Medulla oblongata (tissue), 1 donor: Measurements from ENCODE around the gene PHLPP1.
"Not testable (repeated sequence)": the region's sequence is repeated elsewhere in the genome, so short reads cannot be mapped to it uniquely, and the experiment has no call there.

Experiments
- DNase-seq: peaks from one replicate; pipeline ENCODE4 v3.0.0-alpha.2; 2015; ENCODE audit errors: extremely low spot score

PHLPP1 gene

DNA sequence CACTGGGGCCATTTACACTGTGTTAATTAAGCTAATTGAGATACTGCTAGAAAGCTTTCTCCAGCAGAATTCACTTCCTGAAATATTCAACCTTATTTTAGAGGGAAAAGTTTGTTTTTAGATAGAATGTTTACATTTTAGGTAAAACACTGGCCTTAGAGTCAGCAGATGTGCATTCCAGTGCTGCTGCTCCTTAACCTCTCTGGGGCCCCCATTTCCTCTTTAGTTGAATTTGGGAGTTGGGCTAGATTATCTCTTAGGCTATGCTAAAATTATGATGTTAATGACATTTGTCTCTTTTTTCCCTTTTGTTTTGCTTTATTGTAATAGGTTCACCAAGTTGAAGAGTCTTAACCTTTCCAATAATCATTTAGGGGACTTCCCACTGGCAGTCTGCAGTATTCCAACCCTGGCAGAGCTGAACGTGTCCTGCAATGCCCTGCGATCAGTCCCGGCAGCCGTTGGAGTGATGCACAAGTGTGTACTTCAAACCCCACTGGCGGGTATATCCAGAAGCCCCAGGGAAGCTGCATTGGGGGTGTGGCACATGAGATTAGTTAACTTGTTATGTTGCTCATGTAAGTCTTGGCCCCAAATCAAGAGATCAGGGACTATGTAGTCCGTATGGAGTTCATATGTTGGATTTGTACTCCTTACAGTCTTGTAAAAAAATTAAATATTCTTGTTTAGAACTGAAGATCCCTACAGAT is 179.5 kb downstream of the PHLPP1 start:
- DNase-seq, result no peak

DNA sequence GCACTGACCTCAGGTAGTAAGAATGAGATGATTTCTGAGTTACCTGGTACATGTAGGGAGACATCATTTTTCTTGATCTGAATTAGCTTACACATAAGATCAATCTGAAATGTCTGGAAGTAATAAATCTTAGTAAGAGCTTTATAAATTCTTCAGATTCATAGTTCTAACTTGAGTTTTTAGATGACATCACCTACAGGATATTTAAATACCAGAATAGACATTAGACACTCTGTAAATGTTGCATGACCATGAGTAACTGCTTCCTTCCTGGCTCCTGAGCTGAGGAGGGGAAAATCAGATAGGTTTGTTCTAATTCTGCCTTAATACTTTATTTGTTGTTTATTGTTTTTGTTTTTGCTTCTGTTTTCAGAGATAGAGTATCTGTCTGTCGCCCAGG is 181.8 kb downstream of the PHLPP1 start:
- DNase-seq, result no peak

DNA sequence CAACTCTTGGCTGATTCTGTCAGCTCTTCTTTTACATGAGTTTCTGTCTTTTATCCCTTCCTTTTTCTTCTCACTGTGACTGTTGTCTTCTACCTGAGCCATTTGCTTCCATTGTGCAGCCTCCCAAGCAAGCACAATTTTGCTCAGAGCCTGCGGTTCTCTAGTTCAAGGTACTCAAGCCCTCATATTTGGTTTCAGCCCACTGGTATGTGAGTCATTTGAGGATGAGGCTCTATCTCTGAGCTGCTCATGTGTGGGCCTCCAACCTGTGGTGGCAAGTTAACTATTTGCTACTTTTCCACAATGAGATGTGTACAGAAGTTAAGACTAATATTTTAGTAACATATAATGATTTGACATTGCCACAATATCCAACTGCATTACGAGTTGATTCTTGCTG is 183.0 kb downstream of the PHLPP1 start:
- no peak for DNase-seq

DNA sequence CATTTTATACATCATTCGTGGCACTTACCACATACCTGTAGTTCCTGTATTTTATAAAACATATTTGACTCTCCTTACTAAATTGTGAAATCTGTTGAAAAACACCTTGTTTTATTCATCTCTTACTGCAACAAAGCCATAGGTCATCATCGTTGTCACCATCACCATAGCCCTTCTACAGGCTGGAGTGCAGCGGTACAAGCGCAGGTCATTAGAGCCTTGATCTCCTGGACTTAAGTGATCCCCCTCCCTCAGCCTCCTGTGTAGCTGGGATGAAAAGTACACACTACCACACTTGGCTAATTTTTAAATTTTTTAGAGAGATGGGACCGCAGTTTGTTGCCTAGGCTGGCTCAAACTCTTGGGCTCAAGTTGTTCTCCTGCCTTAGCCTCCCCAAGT is 184.2 kb downstream of the PHLPP1 start:
- no peak for DNase-seq

DNA sequence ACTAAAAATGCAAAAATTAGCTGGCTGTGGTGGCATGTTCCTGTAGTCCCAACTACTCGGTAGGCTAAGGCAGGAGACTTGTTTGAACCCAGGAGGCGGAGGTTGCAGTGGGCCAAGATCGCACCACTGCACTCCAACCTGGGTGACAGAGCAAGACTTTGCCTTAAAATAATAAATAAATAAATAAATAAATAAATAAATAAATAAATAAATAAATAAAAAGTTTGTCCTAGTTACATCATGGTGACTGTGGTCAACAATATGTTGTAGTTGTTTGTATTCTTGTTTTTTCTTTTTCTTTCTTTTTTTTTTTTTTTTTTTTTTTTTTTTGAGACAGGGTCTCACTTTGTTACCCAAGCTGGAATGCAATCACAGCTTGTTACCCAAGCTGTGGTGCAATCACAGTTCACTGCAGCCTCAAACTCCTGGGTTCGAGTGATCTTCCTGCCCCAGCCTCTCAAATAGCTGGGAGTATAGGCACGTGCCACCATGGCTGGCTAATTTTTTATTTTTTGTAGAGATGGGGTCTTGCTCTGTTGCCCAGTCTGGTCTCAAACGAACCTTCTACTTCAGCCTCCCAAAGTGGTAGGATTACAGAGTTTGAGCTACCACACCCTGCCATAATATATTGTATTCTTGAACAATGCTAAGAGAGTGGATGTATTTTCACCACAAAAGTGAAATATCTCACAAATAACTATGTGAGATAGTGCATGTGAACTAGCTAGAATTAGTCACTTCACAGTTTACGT is 185.0 kb downstream of the PHLPP1 start:
- no peak for DNase-seq

DNA sequence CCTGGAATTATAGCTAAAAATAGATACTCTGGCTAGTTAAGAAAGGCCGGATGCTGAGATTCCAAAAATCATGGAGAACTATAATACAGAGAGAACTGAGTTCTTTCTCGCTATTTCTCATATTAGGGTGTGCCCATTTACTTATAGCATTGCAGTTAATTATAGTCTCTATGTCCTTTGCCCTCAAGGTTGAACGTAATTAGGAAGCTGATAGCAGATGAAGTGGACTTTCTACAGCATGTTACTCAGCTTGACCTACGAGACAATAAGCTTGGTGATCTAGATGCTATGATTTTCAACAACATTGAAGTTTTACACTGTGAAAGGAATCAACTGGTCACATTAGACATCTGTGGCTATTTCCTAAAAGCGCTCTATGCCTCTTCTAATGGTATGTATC is 187.4 kb downstream of the PHLPP1 start:
- DNase-seq, result no peak

DNA sequence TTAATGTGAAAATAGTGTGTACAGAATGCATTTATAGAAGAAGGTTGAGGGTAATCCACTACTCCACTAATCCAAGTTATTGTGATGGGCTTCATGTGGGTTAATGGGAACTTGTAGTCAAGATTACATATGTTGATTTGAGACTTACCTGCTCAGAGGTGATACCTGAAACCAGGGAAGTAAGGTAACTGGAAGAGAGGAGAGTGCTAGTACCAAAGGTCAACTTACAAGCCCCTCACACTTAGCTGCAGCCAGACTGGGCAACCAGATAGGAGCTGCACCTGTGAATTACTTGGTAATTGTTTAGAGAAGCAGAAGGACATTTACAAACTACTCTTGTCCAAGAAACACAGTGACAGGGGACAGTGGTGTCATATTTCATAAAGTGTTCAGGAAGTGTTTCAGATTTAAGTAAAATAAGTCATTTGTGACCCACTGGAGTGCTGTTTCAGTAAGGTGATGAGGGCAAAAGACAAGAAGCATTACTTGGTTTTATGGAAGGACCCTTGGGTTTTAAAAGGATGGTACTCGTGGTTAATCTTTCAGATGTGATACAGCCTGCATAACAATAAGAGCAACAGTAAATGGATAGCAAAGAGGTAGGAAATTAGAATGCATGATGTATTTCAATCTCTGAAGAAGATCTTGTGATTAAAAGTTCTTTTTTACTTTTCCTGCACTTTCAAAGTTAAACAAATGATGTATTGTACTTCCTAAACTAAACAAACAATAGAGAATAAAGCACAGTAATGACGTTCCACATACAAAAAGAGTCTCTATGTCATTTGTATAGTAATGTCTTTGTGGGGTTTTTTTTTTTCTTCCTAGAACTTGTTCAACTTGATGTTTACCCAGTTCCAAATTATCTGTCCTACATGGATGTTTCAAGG is 189.3 kb downstream of the PHLPP1 start:
- peak; percentile 88 for DNase-seq

DNA sequence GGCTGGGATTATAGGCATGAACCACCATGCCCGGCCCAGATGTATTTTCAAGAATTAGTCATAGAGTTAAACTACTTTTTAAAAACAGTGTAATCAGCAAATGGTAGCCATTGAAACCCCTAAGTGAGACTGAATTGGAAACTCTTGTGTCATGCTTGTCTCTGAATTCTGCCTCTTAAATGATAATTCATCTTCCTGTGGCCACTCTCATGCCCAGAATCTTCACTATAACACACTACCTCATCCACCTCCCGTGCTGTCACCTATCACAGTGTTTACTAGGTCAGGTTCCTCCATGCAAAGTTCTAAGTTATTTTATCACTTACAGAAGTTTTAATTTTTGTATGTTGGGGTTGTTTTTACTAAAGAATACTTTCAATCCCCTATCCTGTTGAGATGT is 197.5 kb downstream of the PHLPP1 start:
- DNase-seq, result no peak

DNA sequence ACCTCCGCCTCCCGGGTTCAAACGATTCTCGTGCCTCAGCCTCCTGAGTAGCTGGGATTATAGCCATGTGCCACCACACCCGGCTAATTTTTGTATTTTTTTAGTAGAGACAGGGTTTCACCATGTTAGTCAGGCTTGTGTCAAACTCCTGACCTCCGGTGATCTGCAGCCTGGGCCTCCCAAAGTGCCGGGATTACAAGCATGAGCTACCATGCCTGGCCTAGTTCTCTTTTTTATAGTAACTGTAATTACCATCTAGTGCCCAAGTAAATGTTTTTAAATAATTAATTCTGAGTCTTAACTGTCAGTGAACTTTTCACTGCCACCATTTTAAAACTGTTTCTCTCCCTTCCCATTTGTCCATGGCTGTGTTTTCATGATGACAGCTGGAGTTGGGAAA is 198.5 kb downstream of the PHLPP1 start:
- DNase-seq, result not testable (repeated sequence)

DNA sequence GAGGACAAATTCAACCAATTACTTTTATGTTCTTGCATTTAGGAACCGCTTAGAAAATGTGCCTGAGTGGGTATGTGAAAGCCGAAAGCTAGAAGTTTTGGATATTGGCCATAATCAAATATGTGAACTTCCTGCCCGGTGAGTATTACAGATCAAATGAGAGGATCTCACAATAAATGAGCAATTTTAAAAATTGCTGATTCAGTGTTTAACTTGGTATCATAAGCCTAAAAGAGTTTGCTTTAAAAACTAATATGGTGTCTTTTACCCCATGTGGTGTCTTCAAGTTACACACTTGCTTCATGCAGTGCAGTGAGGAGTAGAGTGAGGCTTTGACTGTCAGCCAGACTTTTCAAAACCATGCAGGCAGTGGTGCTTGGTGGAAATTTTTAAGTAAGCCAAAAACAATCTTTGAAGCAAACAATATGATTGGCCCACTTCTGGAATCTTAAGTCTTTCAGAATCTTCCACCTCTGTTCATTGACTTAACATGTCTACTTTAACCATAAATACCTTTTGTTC is 199.6 kb downstream of the PHLPP1 start:
- DNase-seq, result no peak

DNA sequence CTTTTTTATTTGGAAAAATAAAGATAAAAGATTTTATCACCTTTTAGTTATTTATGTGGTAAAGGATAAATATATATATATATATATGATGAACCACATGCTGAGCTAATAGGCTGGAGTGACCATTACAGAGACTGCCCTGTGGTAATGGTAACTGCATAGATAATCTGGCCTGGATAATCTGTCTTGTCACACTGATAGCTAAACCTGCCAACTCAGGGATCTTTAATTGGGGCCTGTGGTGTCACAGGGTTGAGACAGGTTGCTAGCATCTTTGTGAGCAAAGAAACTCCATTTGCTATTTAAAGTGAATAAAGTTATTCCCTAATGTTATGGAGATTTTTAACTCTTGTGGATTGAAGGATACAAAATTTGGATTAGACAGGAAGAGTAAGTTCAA is 203.0 kb downstream of the PHLPP1 start:
- DNase-seq, result no peak

DNA sequence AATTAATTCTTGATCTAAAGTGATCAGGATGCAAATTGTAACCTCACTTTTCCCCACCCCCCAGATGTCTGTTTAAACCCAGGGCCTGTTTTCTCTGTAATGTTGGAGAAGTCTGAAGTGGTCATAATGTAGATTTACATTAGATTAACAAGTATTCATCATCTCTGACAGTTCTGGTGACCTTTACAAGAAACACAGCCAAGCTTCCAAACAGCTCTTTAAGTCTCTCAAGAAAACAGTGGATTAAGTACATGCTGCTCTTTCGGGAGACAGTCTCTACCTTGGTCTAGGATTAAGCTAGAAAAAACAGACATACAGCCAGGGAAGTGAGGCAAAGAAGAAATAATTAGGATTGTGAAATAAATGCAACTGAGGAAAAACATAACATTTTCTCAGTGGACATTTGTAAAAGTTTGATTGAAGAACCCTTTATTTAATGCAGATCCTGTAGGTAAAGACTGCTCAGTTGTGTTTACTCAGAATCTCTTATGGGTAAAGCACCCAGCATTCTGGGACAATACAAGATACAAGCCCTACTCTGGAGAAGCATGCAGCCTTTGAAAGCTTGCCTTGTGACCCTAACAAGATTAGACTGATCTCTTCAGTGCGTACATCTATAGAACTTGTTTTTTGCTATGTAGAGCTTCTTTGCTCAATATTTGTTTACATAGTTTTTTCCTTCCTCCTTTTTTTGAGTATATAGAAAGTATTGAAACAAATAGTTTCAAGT is 203.9 kb downstream of the PHLPP1 start:
- DNase-seq, result peak; percentile 51

DNA sequence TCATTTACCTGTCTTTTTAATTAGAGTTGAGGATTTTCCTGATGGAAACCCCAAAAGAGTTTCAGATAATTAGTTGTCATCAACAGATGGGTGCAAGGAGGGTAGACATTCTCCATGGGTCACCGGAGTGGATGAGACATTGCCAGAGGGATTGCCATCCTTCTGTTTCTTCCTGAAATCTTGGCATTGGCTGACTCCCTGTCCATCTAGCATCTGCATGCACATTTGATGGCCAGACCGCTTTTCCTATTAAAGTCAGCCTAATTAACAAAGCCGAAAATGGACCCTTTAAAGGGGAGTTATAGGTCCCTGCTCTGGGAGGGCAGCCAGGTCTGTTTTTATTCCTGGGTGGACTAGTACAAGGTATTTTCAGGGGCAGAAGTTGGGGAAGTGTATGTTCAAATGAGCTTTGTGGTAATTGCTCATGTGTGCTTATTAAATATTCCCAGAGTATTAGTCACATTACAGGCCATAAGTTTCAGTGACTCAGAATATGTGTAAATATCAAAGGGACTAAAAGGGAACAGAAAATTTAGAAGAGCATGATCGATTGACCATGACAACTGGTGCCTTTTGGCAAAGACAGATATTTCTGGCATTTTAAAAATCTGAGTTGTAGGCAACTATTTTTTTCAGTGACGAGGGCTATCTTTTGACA is 209.8 kb downstream of the PHLPP1 start:
- no peak for DNase-seq

DNA sequence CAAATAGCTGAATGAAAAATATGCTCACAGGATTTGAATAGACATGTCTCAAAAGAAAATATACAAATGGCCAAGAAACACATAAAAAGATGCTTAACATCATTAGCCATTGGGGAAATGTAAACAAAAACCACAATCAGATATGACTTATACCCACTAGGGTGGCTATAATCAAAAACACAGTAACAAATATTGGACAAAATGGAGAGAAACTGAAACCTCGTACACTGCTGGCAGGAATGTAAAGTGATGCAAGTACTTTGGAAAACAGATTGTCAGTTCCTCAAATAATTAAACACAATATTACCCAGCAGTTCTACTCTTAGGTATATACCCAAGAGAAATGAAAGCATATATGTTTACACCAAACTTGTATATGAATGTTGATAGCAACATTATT is 213.0 kb downstream of the PHLPP1 start:
- no peak for DNase-seq

DNA sequence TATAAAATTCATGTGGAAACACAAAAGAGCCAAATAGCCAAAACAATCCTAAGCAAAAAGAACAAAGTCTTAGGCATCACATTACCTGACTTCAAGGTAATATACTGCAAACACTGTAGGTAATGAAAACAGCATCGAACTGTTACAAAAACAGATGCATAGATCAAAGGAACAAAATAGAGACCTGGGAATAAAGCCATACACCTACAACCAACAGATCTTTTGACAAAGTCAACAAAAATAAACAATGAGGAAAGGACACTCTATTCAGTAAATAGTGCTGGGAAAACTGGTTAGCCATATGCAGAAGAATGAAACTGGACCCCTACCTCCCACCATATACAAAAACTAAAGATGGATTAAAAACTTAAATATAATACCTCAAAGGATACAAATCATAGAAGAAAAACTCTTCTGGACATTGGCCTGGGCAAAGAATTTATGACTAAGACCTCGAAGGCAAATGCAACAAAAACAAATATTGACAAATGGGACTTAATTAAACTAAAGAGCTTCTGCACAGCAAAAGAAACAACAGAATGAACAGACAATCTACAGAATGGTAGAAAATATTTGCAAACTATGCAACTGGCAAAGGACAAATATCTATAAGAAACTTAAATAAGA is 218.0 kb downstream of the PHLPP1 start:
- DNase-seq, result no peak

DNA sequence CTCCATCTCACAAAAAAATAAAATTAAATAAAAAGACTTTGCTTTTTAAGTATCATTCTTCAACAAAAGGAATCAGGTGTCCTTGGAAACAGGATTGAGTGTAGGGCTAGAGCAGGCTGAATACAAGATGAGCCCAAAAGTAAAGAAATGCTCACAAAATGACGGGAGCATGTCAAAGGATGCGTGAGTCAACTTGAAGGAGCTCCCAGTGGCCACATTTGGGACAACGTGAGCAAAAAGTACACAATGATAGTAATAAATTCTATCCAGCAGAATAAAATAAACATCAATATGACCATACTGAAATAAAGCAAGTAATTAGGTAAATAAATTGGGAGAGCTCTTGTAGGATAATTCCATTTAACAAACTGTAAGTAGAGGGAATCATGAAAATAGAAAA is 220.7 kb downstream of the PHLPP1 start:
- DNase-seq, result no peak

DNA sequence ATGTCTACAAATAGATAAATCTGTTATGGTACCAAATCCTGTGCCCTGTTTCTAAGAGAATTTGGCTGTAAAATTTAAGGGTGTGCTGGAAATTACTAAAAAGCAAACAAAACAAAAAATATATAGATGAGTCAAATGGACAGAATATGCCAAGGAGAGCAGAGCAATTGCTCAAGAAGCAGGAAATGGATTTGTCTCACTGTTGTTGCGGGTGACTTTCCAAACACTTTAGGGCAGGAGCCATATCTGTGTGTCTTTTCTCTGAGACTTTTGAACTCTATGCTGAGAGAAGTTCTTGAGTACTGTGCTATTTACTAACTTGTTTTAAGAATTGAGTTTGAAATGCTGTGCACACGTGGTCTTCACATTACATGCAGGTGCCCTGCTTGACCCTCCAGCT is 221.7 kb downstream of the PHLPP1 start:
- no peak for DNase-seq

DNA sequence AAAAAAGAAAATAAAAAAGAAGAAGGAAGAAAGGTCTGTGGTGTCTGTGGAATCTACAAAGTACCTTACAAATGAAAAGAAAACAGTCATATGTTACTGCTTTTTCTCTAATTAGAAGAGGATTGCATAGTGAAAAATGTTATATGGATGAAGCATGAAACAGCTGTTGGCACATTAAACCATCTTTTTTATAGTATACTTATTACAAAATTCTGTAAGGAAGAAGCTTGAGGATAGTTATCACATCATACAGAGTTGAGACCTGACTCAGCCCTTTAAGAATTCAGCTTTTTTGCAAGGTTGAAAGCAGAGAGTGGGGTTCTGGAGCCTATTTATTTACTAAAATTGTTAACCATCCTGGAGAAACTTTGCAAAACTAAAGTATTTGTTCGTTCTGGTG is 222.7 kb downstream of the PHLPP1 start:
- no peak for DNase-seq

DNA sequence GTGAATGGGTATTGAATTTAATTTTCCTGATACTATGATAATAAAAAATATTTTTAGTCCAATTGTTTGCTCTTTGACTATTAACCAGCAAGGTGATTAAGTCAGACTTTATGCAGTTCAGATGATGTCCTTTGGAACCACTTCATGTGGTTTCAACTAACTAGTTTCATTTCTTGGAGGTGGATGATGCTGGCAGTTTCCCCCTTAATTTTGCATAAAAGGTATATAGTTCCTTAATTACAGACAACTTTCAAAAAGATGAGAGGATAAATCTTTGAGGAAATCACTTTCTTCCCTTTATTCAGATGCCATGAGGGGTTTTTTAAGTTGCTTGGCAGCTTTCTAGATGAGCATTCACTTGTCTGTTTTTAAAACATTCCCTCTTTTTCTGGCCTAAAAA is 223.1 kb downstream of the PHLPP1 start:
- no peak for DNase-seq

DNA sequence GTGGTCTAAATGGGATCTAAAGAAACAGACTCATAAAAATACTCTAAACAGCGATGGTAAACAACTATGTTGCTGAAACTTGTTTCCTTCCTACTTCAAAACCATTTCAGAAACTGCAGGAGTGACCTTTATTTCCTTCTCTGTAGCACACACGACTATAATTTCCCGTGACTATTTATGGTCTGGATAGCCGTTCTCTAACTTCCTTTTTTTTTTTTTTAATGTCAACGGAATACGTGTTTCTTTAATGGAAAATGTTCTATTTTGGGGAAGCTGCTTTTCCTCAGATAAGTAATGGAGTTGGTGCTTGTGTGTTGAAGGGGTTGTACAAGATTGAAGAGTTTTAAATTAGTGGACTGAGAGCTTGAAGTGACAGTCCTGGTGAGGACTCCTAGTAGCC is 224.1 kb downstream of the PHLPP1 start:
- no peak for DNase-seq

DNA sequence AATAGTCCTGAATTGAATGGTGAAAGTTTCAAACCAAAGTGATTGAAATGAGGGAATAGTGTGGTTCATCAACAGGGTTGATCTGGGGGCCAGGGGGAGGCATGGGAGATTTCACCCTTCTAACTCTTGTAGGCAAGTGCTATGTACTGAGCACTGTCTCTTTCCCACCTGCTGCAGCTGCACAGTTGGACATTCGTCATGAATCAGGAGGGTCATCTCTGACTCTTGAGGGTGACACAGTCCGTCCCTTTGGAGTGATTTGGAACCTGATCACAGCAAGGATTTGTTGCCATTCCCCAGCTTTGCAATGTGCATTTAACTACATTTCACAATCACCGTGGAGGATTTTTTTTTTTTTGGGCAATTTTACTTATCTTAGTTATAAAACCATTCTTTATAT is 224.6 kb downstream of the PHLPP1 start:
- no peak for DNase-seq
